HEK293 (cell line): ENCODE data around the gene HOXB4.

Experiments used
- CTCF ChIA-PET: fragments of 350-600 bp; formaldehyde crosslinking; extraction: SDS; loops from one replicate; lab custom pipeline; 2021; ENCODE audit warnings: antibody characterized with exemption; lab: Yijun Ruan, JAX
- POLR2A ChIA-PET: fragments of 300-600 bp; formaldehyde crosslinking; extraction: SDS; loops from one replicate; lab custom pipeline; 2020; ENCODE audit warnings: antibody characterized with exemption, inconsistent platforms; lab: Yijun Ruan, JAX
- H3K27ac ChIP-seq: fragments of 200-500 bp; sonication (Bioruptor generic); 2 replicates; pipeline ENCODE4 v1.5.1; 2014; ENCODE audit warnings: low read depth, low read length, control low read depth, inconsistent platforms; ENCODE audit errors: extremely low read depth
- H3K36me3 ChIP-seq, 2 experiments: fragments of 200-500 bp in 1 of 2; sonication (Bioruptor generic) in 1 of 2; 1 replicate in 1 of 2; 2 replicates in 1 of 2; pipeline ENCODE4 v1.5.1; 2014 to 2017; ENCODE audit warnings: inconsistent platforms in 2 of 2, low read length in 2 of 2; ENCODE audit not compliant: control insufficient read depth in 2 of 2, insufficient read depth in 1 of 2
- H3K4me1 ChIP-seq: fragments of 200-500 bp; sonication (Bioruptor generic); 2 replicates; pipeline ENCODE4 v1.5.1; 2014; ENCODE audit warnings: mild to moderate bottlenecking, low read length, inconsistent platforms; ENCODE audit not compliant: control insufficient read depth, insufficient read depth
- H3K4me3 ChIP-seq: 2 replicates; pipeline ENCODE4 v1.5.1; 2011; ENCODE audit warnings: low read depth, mild to moderate bottlenecking, control low read depth, low read length, moderate library complexity
- H3K9me3 ChIP-seq: fragments of 200-500 bp; sonication (Bioruptor generic); 2 replicates; pipeline ENCODE4 v1.5.1; 2014; ENCODE audit warnings: low read depth, low read length, inconsistent platforms; ENCODE audit not compliant: control insufficient read depth, insufficient read depth
- KLF17 ChIP-seq: fragments of 450-650 bp; formaldehyde crosslinking; IDR thresholded peaks from 2 replicates; pipeline ENCODE4 v1.5.1; 2016; ENCODE audit warnings: missing biosample characterization, missing genetic modification characterization
- KLF7 ChIP-seq: fragments of 450-650 bp; formaldehyde crosslinking; IDR thresholded peaks from 2 replicates; pipeline ENCODE4 v1.5.1; 2016; ENCODE audit warnings: missing biosample characterization, missing genetic modification characterization, borderline replicate concordance
- SP2 ChIP-seq: fragments of 450-650 bp; formaldehyde crosslinking; IDR thresholded peaks from 2 replicates; pipeline ENCODE4 v1.5.1; 2016; ENCODE audit warnings: missing biosample characterization, missing genetic modification characterization
- TRIM28 ChIP-seq: IDR thresholded peaks from 2 replicates; pipeline ENCODE4 v1.6.1; 2011; ENCODE audit warnings: low read length, control low read depth, borderline replicate concordance
- YY1 ChIP-seq: fragments of 450-650 bp; formaldehyde crosslinking; IDR thresholded peaks from 2 replicates; pipeline ENCODE4 v1.5.1; 2018; ENCODE audit warnings: missing biosample characterization, missing genetic modification characterization
- ZBTB6 ChIP-seq: fragments of 450-650 bp; formaldehyde crosslinking; IDR thresholded peaks from 2 replicates; pipeline ENCODE4 v1.5.1; 2017; ENCODE audit warnings: missing biosample characterization, missing genetic modification characterization
- ZNF18 ChIP-seq: fragments of 450-650 bp; formaldehyde crosslinking; IDR thresholded peaks from 2 replicates; pipeline ENCODE4 v1.5.1; 2016; ENCODE audit warnings: missing biosample characterization, missing genetic modification characterization
- ZNF311 ChIP-seq: fragments of 450-650 bp; formaldehyde crosslinking; IDR thresholded peaks from 2 replicates; pipeline ENCODE4 v1.5.1; 2017; ENCODE audit warnings: missing biosample characterization, missing genetic modification characterization, borderline replicate concordance
- ZNF341 ChIP-seq: fragments of 450-650 bp; formaldehyde crosslinking; IDR thresholded peaks from 2 replicates; pipeline ENCODE4; 2016; ENCODE audit warnings: low read depth, missing biosample characterization, missing genetic modification characterization
- ZNF366 ChIP-seq: fragments of 450-650 bp; formaldehyde crosslinking; conservative IDR thresholded peaks from 2 replicates; pipeline ENCODE4 v1.5.1; 2016; ENCODE audit warnings: missing biosample characterization, missing genetic modification characterization
- ZNF626 ChIP-seq: fragments of 450-650 bp; sonication (Bioruptor Pico); formaldehyde crosslinking; IDR thresholded peaks from 2 replicates; pipeline ENCODE4 v1.5.1; 2018; ENCODE audit warnings: missing biosample characterization, missing genetic modification characterization, inconsistent platforms
- ZNF76 ChIP-seq: fragments of 450-650 bp; formaldehyde crosslinking; IDR thresholded peaks from 2 replicates; pipeline ENCODE4; 2016; ENCODE audit warnings: low read depth, missing biosample characterization, missing genetic modification characterization, borderline replicate concordance
- ZNF837 ChIP-seq: fragments of 450-650 bp; formaldehyde crosslinking; IDR thresholded peaks from 2 replicates; pipeline ENCODE4 v1.5.1; 2016; ENCODE audit warnings: missing biosample characterization, missing genetic modification characterization
- TF ChIP-seq, protein P1 (sequence below): fragments of 450-650 bp; formaldehyde crosslinking; IDR thresholded peaks from 2 replicates; pipeline ENCODE4 v1.5.1; 2016; ENCODE audit warnings: missing biosample characterization, missing genetic modification characterization
- TF ChIP-seq, protein P2 (sequence below): fragments of 450-650 bp; formaldehyde crosslinking; conservative IDR thresholded peaks from 2 replicates; pipeline ENCODE4 v1.5.1; 2016; ENCODE audit warnings: low read depth, missing biosample characterization, missing genetic modification characterization
- TF ChIP-seq, protein P3 (sequence below): fragments of 450-650 bp; formaldehyde crosslinking; IDR thresholded peaks from 2 replicates; pipeline ENCODE4 v1.5.1; 2016; ENCODE audit warnings: missing biosample characterization, missing genetic modification characterization
- TF ChIP-seq, protein P4 (sequence below): IDR thresholded peaks from 2 replicates; pipeline ENCODE4 v1.6.1; 2011; ENCODE audit warnings: mild to moderate bottlenecking, low read depth, low read length, borderline replicate concordance

Gene HOXB4

DNA sequence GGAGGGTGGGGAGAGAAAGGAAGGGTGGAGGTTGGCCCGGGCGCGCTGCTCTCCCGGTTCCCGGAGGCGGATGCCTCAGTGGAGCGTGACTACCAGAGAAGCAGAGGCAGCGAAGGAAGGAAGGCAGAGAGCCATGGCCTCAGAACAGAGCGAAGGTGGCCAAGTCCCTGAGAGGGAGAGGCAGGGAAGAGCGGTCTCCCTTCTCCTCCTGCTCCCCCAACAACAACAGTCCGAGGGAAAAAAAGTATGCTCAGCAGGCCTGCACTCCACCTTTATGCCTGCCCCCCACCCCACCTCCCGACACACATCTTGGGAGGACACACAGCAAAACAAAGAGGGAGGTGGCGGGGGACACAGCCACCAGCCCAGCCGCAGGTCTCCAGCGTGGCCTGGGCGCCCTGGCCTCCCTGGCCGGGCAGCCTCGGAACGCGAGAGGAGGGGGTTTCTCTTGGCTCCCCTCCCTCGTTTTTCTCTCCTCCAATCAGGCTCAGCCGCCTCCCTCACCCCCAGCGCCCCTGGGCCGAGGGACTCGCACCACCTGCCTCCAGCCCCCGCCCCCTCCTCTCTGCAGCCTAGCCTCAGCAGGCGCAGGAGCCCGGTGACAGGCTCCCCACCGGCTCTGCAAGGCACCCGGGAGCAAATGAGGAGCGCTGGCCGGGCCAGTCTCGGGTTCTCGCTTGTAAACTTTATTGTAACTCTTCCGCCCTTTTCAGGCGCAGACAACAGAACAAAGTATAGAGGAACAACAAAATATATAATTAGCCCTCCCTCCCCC is 33.7 kb upstream of the HOXB4 start (continued):
- TF ChIP-seq KLF17 (tag by site-specific recombination) (peak; percentile 53; the same call in 1 of the 2 replicates), ZNF341 (tag by site-specific recombination) (peak; percentile 99), ZBTB6 (tag by site-specific recombination) (peak; percentile 96), ZNF837 (tag by site-specific recombination) (peak; percentile 71; the same call in 1 of the 2 replicates), YY1 (peak; percentile 36; the same call in 1 of the 2 replicates), ZNF626 (tag by site-specific recombination) (no peak), KLF7 (tag by site-specific recombination) (0 out of 2 replicates have a peak, but pooled peaks have one; percentile 15)
- TF ChIP-seq, protein P1, sequence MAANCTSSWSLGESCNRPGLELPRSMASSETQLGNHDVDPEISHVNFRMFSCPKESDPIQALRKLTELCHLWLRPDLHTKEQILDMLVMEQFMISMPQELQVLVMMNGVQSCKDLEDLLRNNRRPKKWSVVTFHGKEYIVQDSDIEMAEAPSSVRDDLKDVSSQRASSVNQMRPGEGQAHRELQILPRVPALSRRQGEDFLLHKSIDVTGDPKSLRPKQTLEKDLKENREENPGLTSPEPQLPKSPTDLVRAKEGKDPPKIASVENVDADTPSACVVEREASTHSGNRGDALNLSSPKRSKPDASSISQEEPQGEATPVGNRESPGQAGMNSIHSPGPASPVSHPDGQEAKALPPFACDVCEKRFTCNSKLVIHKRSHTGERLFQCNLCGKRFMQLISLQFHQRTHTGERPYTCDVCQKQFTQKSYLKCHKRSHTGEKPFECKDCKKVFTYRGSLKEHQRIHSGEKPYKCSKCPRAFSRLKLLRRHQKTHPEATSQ = peak; percentile 72; the same call in 1 of the 2 replicates
- TF ChIP-seq, protein P2, sequence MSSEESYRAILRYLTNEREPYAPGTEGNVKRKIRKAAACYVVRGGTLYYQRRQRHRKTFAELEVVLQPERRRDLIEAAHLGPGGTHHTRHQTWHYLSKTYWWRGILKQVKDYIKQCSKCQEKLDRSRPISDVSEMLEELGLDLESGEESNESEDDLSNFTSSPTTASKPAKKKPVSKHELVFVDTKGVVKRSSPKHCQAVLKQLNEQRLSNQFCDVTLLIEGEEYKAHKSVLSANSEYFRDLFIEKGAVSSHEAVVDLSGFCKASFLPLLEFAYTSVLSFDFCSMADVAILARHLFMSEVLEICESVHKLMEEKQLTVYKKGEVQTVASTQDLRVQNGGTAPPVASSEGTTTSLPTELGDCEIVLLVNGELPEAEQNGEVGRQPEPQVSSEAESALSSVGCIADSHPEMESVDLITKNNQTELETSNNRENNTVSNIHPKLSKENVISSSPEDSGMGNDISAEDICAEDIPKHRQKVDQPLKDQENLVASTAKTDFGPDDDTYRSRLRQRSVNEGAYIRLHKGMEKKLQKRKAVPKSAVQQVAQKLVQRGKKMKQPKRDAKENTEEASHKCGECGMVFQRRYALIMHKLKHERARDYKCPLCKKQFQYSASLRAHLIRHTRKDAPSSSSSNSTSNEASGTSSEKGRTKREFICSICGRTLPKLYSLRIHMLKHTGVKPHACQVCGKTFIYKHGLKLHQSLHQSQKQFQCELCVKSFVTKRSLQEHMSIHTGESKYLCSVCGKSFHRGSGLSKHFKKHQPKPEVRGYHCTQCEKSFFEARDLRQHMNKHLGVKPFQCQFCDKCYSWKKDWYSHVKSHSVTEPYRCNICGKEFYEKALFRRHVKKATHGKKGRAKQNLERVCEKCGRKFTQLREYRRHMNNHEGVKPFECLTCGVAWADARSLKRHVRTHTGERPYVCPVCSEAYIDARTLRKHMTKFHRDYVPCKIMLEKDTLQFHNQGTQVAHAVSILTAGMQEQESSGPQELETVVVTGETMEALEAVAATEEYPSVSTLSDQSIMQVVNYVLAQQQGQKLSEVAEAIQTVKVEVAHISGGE (tag by site-specific recombination) = peak; percentile 31
- TF ChIP-seq, protein P3, sequence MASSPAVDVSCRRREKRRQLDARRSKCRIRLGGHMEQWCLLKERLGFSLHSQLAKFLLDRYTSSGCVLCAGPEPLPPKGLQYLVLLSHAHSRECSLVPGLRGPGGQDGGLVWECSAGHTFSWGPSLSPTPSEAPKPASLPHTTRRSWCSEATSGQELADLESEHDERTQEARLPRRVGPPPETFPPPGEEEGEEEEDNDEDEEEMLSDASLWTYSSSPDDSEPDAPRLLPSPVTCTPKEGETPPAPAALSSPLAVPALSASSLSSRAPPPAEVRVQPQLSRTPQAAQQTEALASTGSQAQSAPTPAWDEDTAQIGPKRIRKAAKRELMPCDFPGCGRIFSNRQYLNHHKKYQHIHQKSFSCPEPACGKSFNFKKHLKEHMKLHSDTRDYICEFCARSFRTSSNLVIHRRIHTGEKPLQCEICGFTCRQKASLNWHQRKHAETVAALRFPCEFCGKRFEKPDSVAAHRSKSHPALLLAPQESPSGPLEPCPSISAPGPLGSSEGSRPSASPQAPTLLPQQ (tag by site-specific recombination) = peak; percentile 34; the same call in 1 of the 2 replicates

- ChIA-PET POLR2A (no interaction called here), CTCF (no interaction called here)
- peaks cover 34% of the 10 kb centered on the region for H3K4me1 ChIP-seq
- peaks cover 7 to 15% of the 10 kb centered on the region in 2 experiments for H3K36me3 ChIP-seq
- TF ChIP-seq ZNF18 (tag by site-specific recombination) (no peak), SP2 (tag by site-specific recombination) (peak; percentile 12; the same call in 1 of the 2 replicates), ZNF366 (tag by site-specific recombination) (0 out of 2 replicates have a peak, but pooled peaks have one; percentile 7), TRIM28 (no peak), YY1 (no peak), ZNF76 (no peak), ZNF311 (tag by site-specific recombination) (no peak)
- TF ChIP-seq, protein P4, sequence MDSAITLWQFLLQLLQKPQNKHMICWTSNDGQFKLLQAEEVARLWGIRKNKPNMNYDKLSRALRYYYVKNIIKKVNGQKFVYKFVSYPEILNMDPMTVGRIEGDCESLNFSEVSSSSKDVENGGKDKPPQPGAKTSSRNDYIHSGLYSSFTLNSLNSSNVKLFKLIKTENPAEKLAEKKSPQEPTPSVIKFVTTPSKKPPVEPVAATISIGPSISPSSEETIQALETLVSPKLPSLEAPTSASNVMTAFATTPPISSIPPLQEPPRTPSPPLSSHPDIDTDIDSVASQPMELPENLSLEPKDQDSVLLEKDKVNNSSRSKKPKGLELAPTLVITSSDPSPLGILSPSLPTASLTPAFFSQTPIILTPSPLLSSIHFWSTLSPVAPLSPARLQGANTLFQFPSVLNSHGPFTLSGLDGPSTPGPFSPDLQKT = no peak
- H3K27ac ChIP-seq = peak overlapping the region; percentile 94
- no peaks in the 10 kb centered on the region for H3K9me3 ChIP-seq
- peak overlapping the region; percentile 72 for H3K4me3 ChIP-seq
These were observed 33.1 kb upstream of the HOXB4 start for GRCh38 chr17:48611213-48611612.
